Osteoblast (primary cell): ENCODE measurements around the gene SPATA9. TPM values are rescaled to one million over a fixed set of nuclear protein-coding genes. Genes with fewer than 3 reads are reported as not detected.

Source experiments
- DNase-seq: peaks from one replicate; pipeline ENCODE4 v3.0.0; 2011; ENCODE audit warnings: low spot score, mixed read lengths; ENCODE audit not compliant: insufficient read length; ENCODE audit errors: missing footprints
- H2AFZ ChIP-seq: 2 replicates; pipeline ENCODE4 v1.6.0; 2011; ENCODE audit warnings: mild to moderate bottlenecking, low read length
- H3K27ac ChIP-seq: 2 replicates; pipeline ENCODE4 v1.5.1; 2011; ENCODE audit warnings: mild to moderate bottlenecking, low read depth, low read length, moderate library complexity
- H3K27me3 ChIP-seq: 2 replicates; pipeline ENCODE4 v1.6.0; 2012; ENCODE audit warnings: mild to moderate bottlenecking, control low read depth, inconsistent platforms, low read length, moderate library complexity; ENCODE audit not compliant: insufficient read depth
- H3K36me3 ChIP-seq: 2 replicates; pipeline ENCODE4 v1.5.1; 2011; ENCODE audit warnings: mild to moderate bottlenecking, low read length, control low read depth, moderate library complexity; ENCODE audit not compliant: insufficient read depth
- H3K4me1 ChIP-seq: 2 replicates; pipeline ENCODE4 v1.5.1; 2011; ENCODE audit warnings: mild to moderate bottlenecking, low read length, control low read depth, moderate library complexity; ENCODE audit not compliant: insufficient read depth
- H3K4me2 ChIP-seq: 2 replicates; pipeline ENCODE4 v1.6.0; 2011; ENCODE audit warnings: mild to moderate bottlenecking, low read length; ENCODE audit not compliant: insufficient read depth
- H3K4me3 ChIP-seq: fragments of 200-600 bp; sonication (generic); 3 replicates; pipeline ENCODE4 v1.5.1; 2012; ENCODE audit warnings: mild to moderate bottlenecking, low read length, inconsistent platforms; ENCODE audit not compliant: insufficient read depth
- H3K79me2 ChIP-seq: 2 replicates; pipeline ENCODE4 v1.6.0; 2012; ENCODE audit warnings: mild to moderate bottlenecking, low read length, control low read depth, inconsistent platforms; ENCODE audit not compliant: insufficient read depth
- H3K9me3 ChIP-seq: 2 replicates; pipeline ENCODE4 v1.5.1; 2011; ENCODE audit warnings: low read depth, low read length, control low read depth
- H4K20me1 ChIP-seq: 2 replicates; pipeline ENCODE4 v1.6.0; 2012; ENCODE audit warnings: mild to moderate bottlenecking, low read length, control low read depth; ENCODE audit not compliant: insufficient read depth
- total RNA-seq: library from RNA; depleted of rRNA; stranded (reverse); fragments of >200 nt; gene quantifications from 2 replicates; pipeline ENCODE4 v1.2.3, GENCODE V29; 2012
- TF ChIP-seq, protein P1 (sequence below): IDR thresholded peaks from 2 replicates; pipeline ENCODE4 v1.5.1; 2011; ENCODE audit warnings: mild to moderate bottlenecking, low read depth, low read length, moderate library complexity; ENCODE audit errors: extremely low read depth

The SPATA9 gene
- total RNA-seq, 1 donor: 0.36 TPM

DNA sequence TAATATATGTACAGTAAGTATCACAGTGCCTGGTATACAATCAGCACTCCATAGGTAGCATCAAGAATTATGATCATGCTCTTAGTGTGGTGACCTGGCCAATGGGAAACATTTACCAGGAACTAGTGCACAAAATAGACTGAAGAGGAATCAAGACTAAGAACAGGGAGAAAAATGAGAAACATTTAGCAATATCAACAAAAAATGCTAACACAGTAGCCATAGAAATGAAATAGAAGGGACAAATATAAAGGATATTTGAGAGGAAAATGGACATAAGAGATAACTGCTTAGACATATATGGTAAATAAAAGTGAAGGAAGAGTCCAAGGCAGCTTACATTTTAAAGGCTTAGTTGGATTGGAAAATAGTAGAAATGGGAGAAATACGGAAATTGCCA lies 16.5 kb upstream of the SPATA9 start:
- H3K4me3 ChIP-seq: no peak overlapping the region
- TF ChIP-seq, protein P1, sequence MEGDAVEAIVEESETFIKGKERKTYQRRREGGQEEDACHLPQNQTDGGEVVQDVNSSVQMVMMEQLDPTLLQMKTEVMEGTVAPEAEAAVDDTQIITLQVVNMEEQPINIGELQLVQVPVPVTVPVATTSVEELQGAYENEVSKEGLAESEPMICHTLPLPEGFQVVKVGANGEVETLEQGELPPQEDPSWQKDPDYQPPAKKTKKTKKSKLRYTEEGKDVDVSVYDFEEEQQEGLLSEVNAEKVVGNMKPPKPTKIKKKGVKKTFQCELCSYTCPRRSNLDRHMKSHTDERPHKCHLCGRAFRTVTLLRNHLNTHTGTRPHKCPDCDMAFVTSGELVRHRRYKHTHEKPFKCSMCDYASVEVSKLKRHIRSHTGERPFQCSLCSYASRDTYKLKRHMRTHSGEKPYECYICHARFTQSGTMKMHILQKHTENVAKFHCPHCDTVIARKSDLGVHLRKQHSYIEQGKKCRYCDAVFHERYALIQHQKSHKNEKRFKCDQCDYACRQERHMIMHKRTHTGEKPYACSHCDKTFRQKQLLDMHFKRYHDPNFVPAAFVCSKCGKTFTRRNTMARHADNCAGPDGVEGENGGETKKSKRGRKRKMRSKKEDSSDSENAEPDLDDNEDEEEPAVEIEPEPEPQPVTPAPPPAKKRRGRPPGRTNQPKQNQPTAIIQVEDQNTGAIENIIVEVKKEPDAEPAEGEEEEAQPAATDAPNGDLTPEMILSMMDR: no peak
- H3K27ac ChIP-seq: no peak overlapping the region
- no peaks in the 10 kb centered on the region for H3K9me3 ChIP-seq
- no peaks in the 10 kb centered on the region for H4K20me1 ChIP-seq
- H3K36me3 ChIP-seq: no peaks in the 10 kb centered on the region
- H3K79me2 ChIP-seq: no peaks in the 10 kb centered on the region
- H3K4me1 ChIP-seq: no peaks in the 10 kb centered on the region
- H3K4me2 ChIP-seq: no peak overlapping the region
- H3K27me3 ChIP-seq: no peaks in the 10 kb centered on the region
- no peak overlapping the region for H2AFZ ChIP-seq
- no peak for DNase-seq

DNA sequence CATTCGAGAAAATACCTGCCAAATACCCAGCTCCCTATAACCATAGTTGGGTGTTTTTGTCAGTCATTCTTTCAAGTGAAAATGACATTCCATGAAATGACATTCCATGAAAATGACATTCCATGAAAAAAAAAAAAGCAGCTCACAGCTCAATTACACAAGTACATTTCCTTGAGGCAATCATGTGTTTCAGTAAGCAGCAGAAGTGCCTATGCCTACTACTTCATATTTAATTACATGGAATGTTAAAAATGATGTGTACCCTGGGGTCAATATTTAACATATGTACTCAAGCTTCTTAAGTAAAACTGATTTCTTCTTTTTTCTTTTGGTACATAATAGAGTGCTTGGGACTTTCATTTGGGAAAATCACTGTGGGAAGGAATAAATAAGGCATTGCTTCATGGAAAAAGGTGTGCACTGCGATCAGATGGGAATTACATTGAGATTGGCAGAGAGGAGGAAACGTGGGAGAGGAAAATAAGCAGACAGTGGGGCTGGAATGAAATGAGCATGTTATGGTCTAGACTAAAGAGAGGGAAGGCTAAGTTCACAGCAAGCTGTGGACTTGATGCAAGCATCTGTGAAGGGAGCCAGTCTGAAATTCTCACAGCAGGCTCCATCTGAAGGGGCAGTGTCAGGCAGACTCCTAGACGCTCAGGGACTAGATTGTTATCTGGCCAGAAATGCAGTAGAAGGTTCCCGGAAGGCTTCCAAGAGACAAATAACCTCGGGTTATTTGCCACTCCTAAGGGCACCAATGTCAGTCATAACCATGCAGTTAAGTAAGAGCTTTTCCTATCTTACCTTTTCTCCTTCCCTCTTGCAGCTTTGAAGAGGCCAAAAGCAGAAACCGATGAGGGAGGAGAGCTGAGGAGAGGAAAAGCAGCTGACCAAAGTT lies 15.2 kb upstream of the SPATA9 start:
- no peak overlapping the region for H3K4me3 ChIP-seq
- H3K4me1 ChIP-seq: no peaks in the 10 kb centered on the region
- TF ChIP-seq, protein P1: no peak
- H3K27ac ChIP-seq: no peak overlapping the region
- H2AFZ ChIP-seq: no peak overlapping the region
- no peaks in the 10 kb centered on the region for H3K36me3 ChIP-seq
- H3K27me3 ChIP-seq: no peaks in the 10 kb centered on the region
- no peaks in the 10 kb centered on the region for H4K20me1 ChIP-seq
- no peaks in the 10 kb centered on the region for H3K79me2 ChIP-seq
- DNase-seq: no peak
- H3K9me3 ChIP-seq: no peaks in the 10 kb centered on the region
- H3K4me2 ChIP-seq: no peak overlapping the region

DNA sequence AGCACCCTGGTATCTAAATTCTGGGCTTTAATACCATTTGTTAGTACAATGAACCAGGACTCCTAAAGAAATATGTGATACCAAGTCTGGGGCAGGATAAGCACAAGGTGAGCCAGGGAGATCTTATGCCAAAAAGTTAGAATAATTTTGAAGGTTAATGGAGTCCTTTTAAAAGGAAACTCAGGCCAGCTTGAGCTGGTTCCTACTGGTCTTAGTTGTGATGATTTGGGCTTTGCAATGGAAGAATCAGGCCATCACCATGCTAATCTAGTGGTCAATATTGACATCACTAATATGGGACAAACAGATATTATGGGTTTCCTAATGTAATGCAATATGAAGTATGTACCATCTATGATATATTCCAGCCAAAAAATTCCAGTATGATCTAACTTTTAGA lies 7.5 kb upstream of the SPATA9 start:
- Histone ChIP-seq H3K4me3 (no peak overlapping the region), H3K27ac (no peak overlapping the region), H3K9me3 (no peaks in the 10 kb centered on the region), H3K27me3 (no peaks in the 10 kb centered on the region), H3K36me3 (no peaks in the 10 kb centered on the region), H2AFZ (no peak overlapping the region), H3K4me2 (no peak overlapping the region), H4K20me1 (no peaks in the 10 kb centered on the region), H3K4me1 (no peaks in the 10 kb centered on the region), H3K79me2 (no peaks in the 10 kb centered on the region)
- no peak for DNase-seq
- TF ChIP-seq, protein P1: no peak

DNA sequence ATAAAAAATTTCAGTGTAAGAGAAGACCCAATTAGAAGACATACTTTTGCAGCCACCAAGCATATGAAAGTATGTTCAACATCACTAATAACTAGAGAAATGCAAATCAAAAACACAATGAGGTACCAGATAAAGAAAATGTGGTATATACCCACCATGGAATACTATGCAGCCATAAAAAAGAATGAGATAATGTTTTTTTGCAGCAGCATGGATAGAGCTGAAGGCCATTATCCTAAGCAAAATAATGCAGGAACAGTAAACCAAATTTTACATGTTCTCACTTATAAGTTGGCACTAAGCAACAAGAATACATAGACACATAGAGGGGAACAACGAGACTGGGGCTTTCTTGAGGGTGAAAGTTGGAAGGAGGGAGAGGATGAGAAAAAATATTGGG lies 6.9 kb upstream of the SPATA9 start:
- Histone ChIP-seq H3K27me3 (no peaks in the 10 kb centered on the region), H3K36me3 (no peaks in the 10 kb centered on the region), H3K79me2 (no peaks in the 10 kb centered on the region), H2AFZ (no peak overlapping the region), H3K9me3 (no peaks in the 10 kb centered on the region), H3K4me2 (no peak overlapping the region), H4K20me1 (no peaks in the 10 kb centered on the region), H3K27ac (no peak overlapping the region), H3K4me3 (no peak overlapping the region), H3K4me1 (no peaks in the 10 kb centered on the region)
- TF ChIP-seq, protein P1: no peak
- no peak for DNase-seq
